HL-60/S4 treated with retinoic acid at 250 ng/mL for 4 days and 3 days (cell line): ENCODE data around the gene ERP44.
"Not testable (repeated sequence)": the region's sequence is repeated elsewhere in the genome, so short reads cannot be mapped to it uniquely, and the experiment has no call there.

ENCODE experiments used
- in situ Hi-C: fragments of 300-500 bp; cut with MboI; formaldehyde crosslinking; loops from 2 replicates; pipeline ENCODE4 v1.7.0; 2022; ENCODE audit warnings: low sequenced_read_pairs

The ERP44 gene

GRCh38 chr9:100101608-100102007, 2.8 kb upstream of the ERP44 start:
- in situ Hi-C loops: no loop called here

GRCh38 chr9:100100146-100100667, 1.4 kb upstream of the ERP44 start:
- in situ Hi-C loops: no loop called here

GRCh38 chr9:100099722-100100042, 882 bp upstream of the ERP44 start:
- in situ Hi-C loops: no loop called here

- in situ Hi-C loops: no loop called here
Measured at GRCh38 chr9:100098046-100098886, 534 bp downstream of the ERP44 start.

- in situ Hi-C loops: no loop called here
Measured at GRCh38 chr9:100096378-100096916, 2.4 kb downstream of the ERP44 start.

- in situ Hi-C loops: not testable (repeated sequence)
Measured at GRCh38 chr9:100094411-100094810, 4.4 kb downstream of the ERP44 start.

- in situ Hi-C loops: no loop called here
Measured at GRCh38 chr9:100092066-100092465, 6.7 kb downstream of the ERP44 start.

- in situ Hi-C loops: no loop called here
Measured at GRCh38 chr9:100091650-100092049, 7.2 kb downstream of the ERP44 start.

- in situ Hi-C loops: no loop called here
Measured at GRCh38 chr9:100090880-100091279, 7.9 kb downstream of the ERP44 start.

GRCh38 chr9:100088202-100088601, 10.6 kb downstream of the ERP44 start:
- in situ Hi-C loops: no loop called here

GRCh38 chr9:100087218-100087617, 11.6 kb downstream of the ERP44 start:
- in situ Hi-C loops: no loop called here

GRCh38 chr9:100086097-100086635, 12.6 kb downstream of the ERP44 start:
- in situ Hi-C loops: no loop called here

GRCh38 chr9:100084734-100085133, 14.1 kb downstream of the ERP44 start:
- in situ Hi-C loops: no loop called here

- in situ Hi-C loops: no loop called here
Measured at GRCh38 chr9:100084128-100084453, 14.7 kb downstream of the ERP44 start.

GRCh38 chr9:100083448-100084127, 15.2 kb downstream of the ERP44 start:
- in situ Hi-C loops: no loop called here

GRCh38 chr9:100082782-100083181, 16.0 kb downstream of the ERP44 start:
- in situ Hi-C loops: no loop called here

GRCh38 chr9:100076256-100076655, 22.5 kb downstream of the ERP44 start:
- in situ Hi-C loops: not testable (repeated sequence)

- in situ Hi-C loops: no loop called here
Measured at GRCh38 chr9:100074989-100075388, 23.8 kb downstream of the ERP44 start.

- in situ Hi-C loops: no loop called here
Measured at GRCh38 chr9:100074093-100074492, 24.7 kb downstream of the ERP44 start.

- in situ Hi-C loops: no loop called here
Measured at GRCh38 chr9:100072805-100073204, 26.0 kb downstream of the ERP44 start.

GRCh38 chr9:100071271-100071670, 27.5 kb downstream of the ERP44 start:
- in situ Hi-C loops: no loop called here
